Stimulated activated CD8-positive, alpha-beta memory T cell treated with anti-CD3 and anti-CD28 coated beads, Interleukin-15, amount 100 ng/mL, for 48 hours (primary cell): ENCODE data around the gene MYPOP.
"Not testable (repeated sequence)": the region's sequence is repeated elsewhere in the genome, so short reads cannot be mapped to it uniquely, and the experiment has no call there.

Source experiments
- DNase-seq, 2 donors: peaks; one replicate each; pipeline ENCODE4 v3.0.0-alpha.2; 2020; ENCODE audit warnings: low read depth in 2 of 2

The MYPOP gene

GRCh38 chr19:45883586-45883880, 18.9 kb downstream of the MYPOP start:
- DNase-seq: no peak

GRCh38 chr19:45882652-45883585, 19.5 kb downstream of the MYPOP start:
- peak; percentile 74 to 75 for DNase-seq

- DNase-seq: no peak
Observed at GRCh38 chr19:45881909-45882528, 20.4 kb downstream of the MYPOP start.

GRCh38 chr19:45881082-45881908, 21.1 kb downstream of the MYPOP start:
- no peak for DNase-seq

- DNase-seq: no peak
Observed at GRCh38 chr19:45879971-45880370, 22.4 kb downstream of the MYPOP start.

GRCh38 chr19:45879055-45879454, 23.4 kb downstream of the MYPOP start:
- DNase-seq: no peak

GRCh38 chr19:45878043-45878794, 24.2 kb downstream of the MYPOP start:
- peak in 1 of 2 donors; percentile 39 for DNase-seq

GRCh38 chr19:45876411-45877197, 25.8 kb downstream of the MYPOP start:
- no peak for DNase-seq

- DNase-seq: peak in 1 of 2 donors; percentile 36
Observed at GRCh38 chr19:45876161-45876410, 26.3 kb downstream of the MYPOP start.

- DNase-seq: no peak
Observed at GRCh38 chr19:45874620-45874966, 27.8 kb downstream of the MYPOP start.

GRCh38 chr19:45873219-45873772, 29.1 kb downstream of the MYPOP start:
- DNase-seq: no peak

GRCh38 chr19:45872095-45872919, 30.1 kb downstream of the MYPOP start:
- DNase-seq: no peak

GRCh38 chr19:45870798-45871197, 31.6 kb downstream of the MYPOP start:
- DNase-seq: no peak

- DNase-seq: not testable (repeated sequence)
Observed at GRCh38 chr19:45867241-45867640, 35.2 kb downstream of the MYPOP start.

GRCh38 chr19:45866400-45867176, 35.8 kb downstream of the MYPOP start:
- DNase-seq: no peak

GRCh38 chr19:45865269-45865948, 37.0 kb downstream of the MYPOP start:
- DNase-seq: no peak

GRCh38 chr19:45864629-45865082, 37.8 kb downstream of the MYPOP start:
- no peak for DNase-seq

GRCh38 chr19:45863840-45864628, 38.4 kb downstream of the MYPOP start, which contains the start of gene FOXA3:
Gene FOXA3, plus strand, starts transcription at chr19:45864326. Its CDS starts 131 bp downstream, at chr19:45864457.
- DNase-seq: peak; percentile 52 to 54
